ENCODE measurements around the gene ATXN1.

- TF ChIP-seq, protein P1, sequence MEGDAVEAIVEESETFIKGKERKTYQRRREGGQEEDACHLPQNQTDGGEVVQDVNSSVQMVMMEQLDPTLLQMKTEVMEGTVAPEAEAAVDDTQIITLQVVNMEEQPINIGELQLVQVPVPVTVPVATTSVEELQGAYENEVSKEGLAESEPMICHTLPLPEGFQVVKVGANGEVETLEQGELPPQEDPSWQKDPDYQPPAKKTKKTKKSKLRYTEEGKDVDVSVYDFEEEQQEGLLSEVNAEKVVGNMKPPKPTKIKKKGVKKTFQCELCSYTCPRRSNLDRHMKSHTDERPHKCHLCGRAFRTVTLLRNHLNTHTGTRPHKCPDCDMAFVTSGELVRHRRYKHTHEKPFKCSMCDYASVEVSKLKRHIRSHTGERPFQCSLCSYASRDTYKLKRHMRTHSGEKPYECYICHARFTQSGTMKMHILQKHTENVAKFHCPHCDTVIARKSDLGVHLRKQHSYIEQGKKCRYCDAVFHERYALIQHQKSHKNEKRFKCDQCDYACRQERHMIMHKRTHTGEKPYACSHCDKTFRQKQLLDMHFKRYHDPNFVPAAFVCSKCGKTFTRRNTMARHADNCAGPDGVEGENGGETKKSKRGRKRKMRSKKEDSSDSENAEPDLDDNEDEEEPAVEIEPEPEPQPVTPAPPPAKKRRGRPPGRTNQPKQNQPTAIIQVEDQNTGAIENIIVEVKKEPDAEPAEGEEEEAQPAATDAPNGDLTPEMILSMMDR (IDR thresholded peaks at IDR 0.05), result no peak
- TF ChIP-seq NR3C1 (IDR thresholded peaks at IDR 0.05), result no peak
- TF ChIP-seq, protein P2, sequence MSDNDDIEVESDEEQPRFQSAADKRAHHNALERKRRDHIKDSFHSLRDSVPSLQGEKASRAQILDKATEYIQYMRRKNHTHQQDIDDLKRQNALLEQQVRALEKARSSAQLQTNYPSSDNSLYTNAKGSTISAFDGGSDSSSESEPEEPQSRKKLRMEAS (IDR thresholded peaks at IDR 0.05), result no peak
- no peak for TF ChIP-seq POLR2A (IDR thresholded peaks at IDR 0.05; ENCODE audit: low read length)
- no peak for TF ChIP-seq TP53 (CRISPR knock-in tag; IDR thresholded peaks at IDR 0.05)
- TF ChIP-seq RAD21 (conservative IDR thresholded peaks at IDR 0.05 in 1 of 2, IDR thresholded peaks at IDR 0.05 in 1 of 2), result no peak
- no peak for TF ChIP-seq USF2 (IDR thresholded peaks at IDR 0.05)
- TF ChIP-seq RFX5 (IDR thresholded peaks at IDR 0.05), result no peak
- no peak for TF ChIP-seq HDAC2 (IDR thresholded peaks at IDR 0.05)
- no peak for TF ChIP-seq KDM1A (IDR thresholded peaks at IDR 0.05; ENCODE audit: low read depth)
- TF ChIP-seq EP300 (IDR thresholded peaks at IDR 0.05), result no peak
- no peak for TF ChIP-seq EHMT2 (IDR thresholded peaks at IDR 0.05; ENCODE audit: low read depth)
Observed at GRCh38 chr6:16321826-16322225, 439.4 kb downstream of the ATXN1 start.
